HepG2 (cell line): ENCODE data around the gene CCBE1.

Experiments
- BCL6 ChIP-seq: IDR thresholded peaks from 2 replicates; pipeline ENCODE4 v1.6.1; 2016; ENCODE audit warnings: missing genetic modification reagents, missing compliant biosample characterization
- CTCF ChIP-seq: sonication (generic); formaldehyde crosslinking; IDR thresholded peaks from 2 replicates; pipeline ENCODE4 v1.5.0; 2020; ENCODE audit warnings: mild to moderate bottlenecking, missing genetic modification reagents, moderate library complexity
- EZH2 ChIP-seq: conservative IDR thresholded peaks from 2 replicates; pipeline ENCODE4 v1.6.1; 2012; ENCODE audit warnings: mild to moderate bottlenecking, low read depth, low read length, moderate library complexity
- FOSL1 ChIP-seq: sonication (generic); formaldehyde crosslinking; IDR thresholded peaks from 2 replicates; pipeline ENCODE4 v1.9.0; 2021; ENCODE audit warnings: missing genetic modification reagents, borderline replicate concordance
- GATAD2A ChIP-seq: IDR thresholded peaks from 2 replicates; pipeline ENCODE4 v1.6.1; 2016
- MAFF ChIP-seq: IDR thresholded peaks from 2 replicates; pipeline ENCODE4 v1.6.1; 2011; ENCODE audit warnings: low read depth, low read length, improper control_type of control experiment
- NR2C2 ChIP-seq: sonication (generic); formaldehyde crosslinking; IDR thresholded peaks from 2 replicates; pipeline ENCODE4 v1.4.0; 2020; ENCODE audit warnings: missing genetic modification reagents, mild to moderate bottlenecking, moderate library complexity, borderline replicate concordance
- YY1 ChIP-seq: IDR thresholded peaks from 2 replicates; pipeline ENCODE4 v1.6.1; 2011; ENCODE audit warnings: low read length, low read depth, moderate library complexity, mild to moderate bottlenecking; ENCODE audit not compliant: insufficient read depth, insufficient replicate concordance
- ZNF263 ChIP-seq: sonication (generic); formaldehyde crosslinking; IDR thresholded peaks from 2 replicates; pipeline ENCODE4 v1.4.0; 2020; ENCODE audit warnings: missing genetic modification reagents
- ZNF318 ChIP-seq: sonication (generic); formaldehyde crosslinking; IDR thresholded peaks from 2 replicates; pipeline ENCODE4 v1.4.0; 2020; ENCODE audit warnings: mild to moderate bottlenecking, missing genetic modification reagents
- ZNF816 ChIP-seq: sonication (generic); formaldehyde crosslinking; IDR thresholded peaks from 2 replicates; pipeline ENCODE4 v1.8.0; 2022; ENCODE audit warnings: missing genetic modification reagents, mild to moderate bottlenecking, borderline replicate concordance

DNA sequence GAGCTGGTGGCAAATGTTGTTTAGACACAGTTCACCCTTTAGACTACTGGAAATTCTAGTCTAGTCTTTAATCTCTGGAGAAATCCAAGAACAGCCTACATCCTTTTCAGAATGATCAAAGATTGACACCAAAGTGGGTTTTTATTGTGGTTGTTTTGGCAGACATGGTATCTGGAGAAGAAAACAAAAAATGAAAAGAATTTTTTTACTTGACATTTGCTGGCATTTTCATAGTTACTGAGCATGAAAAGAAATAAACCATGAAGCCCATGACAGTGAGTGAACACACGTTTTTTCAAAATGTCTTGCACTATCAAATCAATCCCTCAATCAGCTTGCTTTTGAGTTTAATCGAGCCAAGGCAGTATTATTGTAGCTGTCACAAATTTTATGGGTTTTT, 125.3 kb downstream of the CCBE1 start:
- TF ChIP-seq GATAD2A (CRISPR knock-in tag): no peak
- no peak for TF ChIP-seq YY1
- no peak for TF ChIP-seq ZNF263 (CRISPR knock-in tag)
- no peak for TF ChIP-seq ZNF318 (CRISPR knock-in tag)
- TF ChIP-seq CTCF (CRISPR knock-in tag): no peak
- TF ChIP-seq EZH2: no peak
- TF ChIP-seq BCL6 (CRISPR knock-in tag): no peak
- no peak for TF ChIP-seq FOSL1 (CRISPR knock-in tag)
- TF ChIP-seq ZNF816 (CRISPR knock-in tag): no peak
- TF ChIP-seq NR2C2 (CRISPR knock-in tag): no peak
- TF ChIP-seq MAFF: no peak
